Stimulated activated CD4-positive, alpha-beta T cell treated with anti-CD3 and anti-CD28 coated beads, Interleukin-1b, Interleukin-23, amount 100 ng/mL, for 1 hour (primary cell): ENCODE measurements around the gene TRIO.
"Not testable (repeated sequence)": the region's sequence is repeated elsewhere in the genome, so short reads cannot be mapped to it uniquely, and the experiment has no call there.

ENCODE experiments used
- DNase-seq, 2 donors: peaks; one replicate each; pipeline ENCODE4 v3.0.0-alpha.2; 2020; ENCODE audit warnings: low read depth in 2 of 2

The TRIO gene

GRCh38 chr5:14414007-14414406 lies 270.9 kb downstream of the TRIO start:
- no peak for DNase-seq

- DNase-seq: no peak
These were observed 271.5 kb downstream of the TRIO start for GRCh38 chr5:14414656-14415023.

- DNase-seq: no peak
These were observed 272.0 kb downstream of the TRIO start for GRCh38 chr5:14415024-14415697.

- DNase-seq: no peak
These were observed 272.5 kb downstream of the TRIO start for GRCh38 chr5:14415698-14416074.

- no peak for DNase-seq
These were observed 273.6 kb downstream of the TRIO start for GRCh38 chr5:14416621-14417275.

GRCh38 chr5:14417276-14417730 lies 274.2 kb downstream of the TRIO start:
- DNase-seq: no peak

- DNase-seq: no peak
These were observed 274.9 kb downstream of the TRIO start for GRCh38 chr5:14417792-14418765.

- DNase-seq: no peak
These were observed 276.5 kb downstream of the TRIO start for GRCh38 chr5:14419686-14420085.

GRCh38 chr5:14420101-14420811 lies 277.1 kb downstream of the TRIO start:
- DNase-seq: no peak

GRCh38 chr5:14421851-14422250 lies 278.7 kb downstream of the TRIO start:
- DNase-seq: no peak

GRCh38 chr5:14424011-14424685 lies 281.0 kb downstream of the TRIO start:
- no peak for DNase-seq

GRCh38 chr5:14425559-14425958 lies 282.4 kb downstream of the TRIO start:
- no peak for DNase-seq

GRCh38 chr5:14426521-14426920 lies 283.4 kb downstream of the TRIO start:
- no peak for DNase-seq

GRCh38 chr5:14428302-14429081 lies 285.4 kb downstream of the TRIO start:
- no peak for DNase-seq

GRCh38 chr5:14429101-14430050 lies 286.2 kb downstream of the TRIO start:
- no peak for DNase-seq

- DNase-seq: no peak
These were observed 288.4 kb downstream of the TRIO start for GRCh38 chr5:14431534-14431933.

GRCh38 chr5:14432931-14433589 lies 289.9 kb downstream of the TRIO start:
- DNase-seq: no peak

GRCh38 chr5:14435481-14435880 lies 292.3 kb downstream of the TRIO start:
- DNase-seq: no peak

GRCh38 chr5:14436122-14436521 lies 293.0 kb downstream of the TRIO start:
- not testable (repeated sequence) for DNase-seq
